GM13976 (cell line): ENCODE results near the gene IER5L.

Source experiments
- DNase-seq: peaks from one replicate; pipeline ENCODE4 v3.0.0; 2012; ENCODE audit warnings: low spot score
- in situ Hi-C: fragments of 300-500 bp; cut with MboI; formaldehyde crosslinking; loops from one replicate; pipeline ENCODE4 v1.12.0; 2022; ENCODE audit warnings: low sequenced_read_pairs, mixed read lengths, inconsistent platforms; ENCODE audit not compliant: unreplicated experiment
- TF ChIP-seq, protein P1 (sequence below): IDR thresholded peaks from 2 replicates; pipeline ENCODE4 v1.5.1; 2012; ENCODE audit warnings: borderline replicate concordance, mild to moderate bottlenecking; ENCODE audit not compliant: insufficient read depth; ENCODE audit errors: extremely low read depth, missing control alignments, control extremely low read depth

IER5L gene

DNA sequence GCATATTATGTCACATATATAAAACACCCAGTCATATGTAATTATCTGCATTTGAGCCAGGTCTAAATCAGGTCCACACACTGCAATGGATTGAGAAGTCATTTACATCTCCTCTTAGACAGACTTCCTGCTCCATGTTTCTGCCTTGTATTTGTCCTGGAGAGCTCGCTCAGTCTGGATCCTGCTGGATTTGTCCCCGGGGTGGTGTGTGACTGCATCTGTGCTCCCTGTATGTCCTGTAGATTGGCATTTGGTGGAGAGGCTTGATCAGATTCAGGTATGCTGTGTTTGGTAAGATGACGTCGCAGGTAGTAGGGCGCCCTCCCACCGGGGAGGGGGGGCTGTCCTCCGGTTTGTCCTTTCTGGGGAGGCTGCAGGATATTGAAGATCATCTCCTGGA is 33.6 kb upstream of the IER5L start:
- no peak for DNase-seq
- in situ Hi-C loops, result no loop called here
- TF ChIP-seq, protein P1, sequence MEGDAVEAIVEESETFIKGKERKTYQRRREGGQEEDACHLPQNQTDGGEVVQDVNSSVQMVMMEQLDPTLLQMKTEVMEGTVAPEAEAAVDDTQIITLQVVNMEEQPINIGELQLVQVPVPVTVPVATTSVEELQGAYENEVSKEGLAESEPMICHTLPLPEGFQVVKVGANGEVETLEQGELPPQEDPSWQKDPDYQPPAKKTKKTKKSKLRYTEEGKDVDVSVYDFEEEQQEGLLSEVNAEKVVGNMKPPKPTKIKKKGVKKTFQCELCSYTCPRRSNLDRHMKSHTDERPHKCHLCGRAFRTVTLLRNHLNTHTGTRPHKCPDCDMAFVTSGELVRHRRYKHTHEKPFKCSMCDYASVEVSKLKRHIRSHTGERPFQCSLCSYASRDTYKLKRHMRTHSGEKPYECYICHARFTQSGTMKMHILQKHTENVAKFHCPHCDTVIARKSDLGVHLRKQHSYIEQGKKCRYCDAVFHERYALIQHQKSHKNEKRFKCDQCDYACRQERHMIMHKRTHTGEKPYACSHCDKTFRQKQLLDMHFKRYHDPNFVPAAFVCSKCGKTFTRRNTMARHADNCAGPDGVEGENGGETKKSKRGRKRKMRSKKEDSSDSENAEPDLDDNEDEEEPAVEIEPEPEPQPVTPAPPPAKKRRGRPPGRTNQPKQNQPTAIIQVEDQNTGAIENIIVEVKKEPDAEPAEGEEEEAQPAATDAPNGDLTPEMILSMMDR, result no peak

- no peak for DNase-seq
Measured at GRCh38 chr9:129210125-129210524, 32.1 kb upstream of the IER5L start.

DNA sequence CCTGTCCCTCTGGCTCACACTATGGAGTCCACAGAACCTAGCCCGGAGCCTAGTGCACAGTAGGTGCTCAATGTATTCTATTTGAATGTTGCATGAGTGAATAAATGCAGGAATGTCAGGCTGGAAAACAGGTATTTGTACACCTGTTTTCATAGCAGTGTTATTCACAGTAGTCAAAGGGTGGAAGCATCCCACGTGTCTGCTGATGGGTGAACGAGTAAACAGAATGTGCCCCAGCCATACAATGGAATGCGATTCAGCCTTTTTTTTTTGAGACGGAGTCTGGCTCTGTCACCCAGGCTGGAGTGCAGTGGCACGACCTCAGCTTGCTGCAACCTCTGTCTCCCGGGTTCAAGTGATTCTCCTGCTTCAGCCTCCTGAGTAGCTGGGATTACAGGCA is 31.5 kb upstream of the IER5L start:
- in situ Hi-C loops, result no loop called here
- TF ChIP-seq, protein P1, result no peak
- no peak for DNase-seq

More at GRCh38 chr9:129210125-129210524, 32.1 kb upstream of the IER5L start:
- in situ Hi-C loops, result no loop called here
- TF ChIP-seq, protein P1, result no peak

- DNase-seq, result no peak
- TF ChIP-seq, protein P1, result no peak
- in situ Hi-C loops, result no loop called here
Measured at GRCh38 chr9:129209109-129209508, 31.0 kb upstream of the IER5L start.

GRCh38 chr9:129208207-129209032 is 30.4 kb upstream of the IER5L start:
- in situ Hi-C loops, result no loop called here
- TF ChIP-seq, protein P1, result no peak
- DNase-seq, result no peak

- TF ChIP-seq, protein P1, result no peak
Measured at GRCh38 chr9:129206905-129207304, 28.8 kb upstream of the IER5L start.

More at GRCh38 chr9:129206905-129207304, 28.8 kb upstream of the IER5L start:
- in situ Hi-C loops, result no loop called here
- no peak for DNase-seq
